GM21528 (cell line): Measurements from ENCODE around the gene NFIA.
"Not testable (repeated sequence)": the region's sequence is repeated elsewhere in the genome, so short reads cannot be mapped to it uniquely, and the experiment has no call there.

Source experiments
- ATAC-seq: cut with Tn5 transposase; IDR thresholded peaks from one replicate; pipeline ENCODE4 v1.9.1; 2021; ENCODE audit warnings: mild to moderate bottlenecking, moderate library complexity; ENCODE audit not compliant: unreplicated experiment, low FRiP score

Gene NFIA

DNA sequence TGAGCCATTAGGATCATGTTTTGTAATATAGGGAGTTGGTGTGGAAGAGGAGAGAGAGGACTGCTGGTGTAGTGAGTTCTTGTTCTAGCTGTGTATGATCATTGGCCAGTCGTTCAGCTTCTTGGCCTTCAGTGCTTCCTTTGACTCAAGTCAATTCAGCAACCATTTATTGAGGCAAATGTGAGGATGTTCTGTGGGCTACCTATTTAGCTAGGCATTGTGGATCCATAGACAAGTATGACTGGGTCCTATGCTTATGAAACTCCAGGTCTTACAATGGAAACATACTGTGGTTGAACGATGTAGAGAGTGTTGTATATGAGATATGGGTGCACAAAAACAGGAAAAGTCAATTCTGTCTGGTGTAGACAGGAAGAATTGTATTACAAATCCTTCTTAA lies 41.7 kb downstream of the NFIA start:
- ATAC-seq: no peak

DNA sequence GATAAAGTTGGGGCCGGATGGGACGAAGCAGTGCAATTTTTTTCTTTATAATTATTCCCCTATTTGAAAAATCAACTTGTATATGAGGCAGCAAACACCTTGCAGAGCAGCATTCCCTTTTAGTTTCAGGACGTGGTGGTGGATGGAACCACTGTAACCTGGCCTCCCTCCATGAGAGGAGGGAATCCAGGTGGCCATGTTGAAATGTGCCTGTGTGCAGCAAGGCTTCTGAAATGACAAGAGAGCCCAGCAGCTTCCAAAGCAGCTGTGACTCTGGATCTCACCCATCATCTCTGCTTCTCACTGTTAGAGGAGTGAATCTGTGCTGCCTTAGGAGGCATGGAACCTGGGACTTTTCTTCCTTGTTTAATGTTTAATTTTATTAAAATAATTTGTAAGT lies 42.3 kb downstream of the NFIA start:
- no peak for ATAC-seq

DNA sequence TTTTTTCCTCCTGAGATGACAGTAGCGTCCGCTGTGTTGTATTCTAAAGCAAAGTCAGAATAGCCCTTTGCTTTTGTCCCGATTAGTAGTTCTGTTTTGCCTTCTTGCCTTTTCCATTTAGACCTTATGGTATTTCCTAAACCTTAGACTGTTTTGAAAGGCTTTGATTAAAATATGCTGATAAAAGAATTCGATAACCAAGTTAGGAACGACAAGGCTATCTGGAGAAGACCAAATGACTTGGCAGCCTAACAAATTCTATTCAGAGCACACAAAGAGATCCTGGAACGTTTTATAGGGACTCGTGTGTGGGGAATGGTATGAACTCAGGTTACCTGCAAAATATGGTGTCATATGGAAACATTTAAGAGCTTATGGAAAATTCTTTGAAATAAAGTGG lies 42.9 kb downstream of the NFIA start:
- no peak for ATAC-seq

DNA sequence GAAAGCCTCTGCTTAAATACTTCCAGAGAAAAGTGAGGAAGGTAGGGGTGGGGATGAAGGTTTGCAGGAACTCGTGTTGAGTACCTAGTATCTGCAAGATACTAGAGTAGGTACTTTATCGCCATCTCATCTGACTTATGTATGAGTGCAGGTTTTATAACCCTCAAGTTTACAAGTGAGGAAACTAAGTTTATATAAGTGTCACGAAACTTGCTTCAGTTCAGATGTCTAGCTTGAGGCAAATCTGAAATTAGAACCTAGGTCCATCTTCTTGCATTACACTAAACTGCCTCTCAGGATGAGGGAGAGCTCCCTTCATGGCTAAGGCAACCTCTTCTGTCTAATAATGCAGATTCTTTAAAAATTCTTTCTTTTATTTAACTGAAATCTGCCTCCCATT lies 43.5 kb downstream of the NFIA start:
- ATAC-seq: no peak

DNA sequence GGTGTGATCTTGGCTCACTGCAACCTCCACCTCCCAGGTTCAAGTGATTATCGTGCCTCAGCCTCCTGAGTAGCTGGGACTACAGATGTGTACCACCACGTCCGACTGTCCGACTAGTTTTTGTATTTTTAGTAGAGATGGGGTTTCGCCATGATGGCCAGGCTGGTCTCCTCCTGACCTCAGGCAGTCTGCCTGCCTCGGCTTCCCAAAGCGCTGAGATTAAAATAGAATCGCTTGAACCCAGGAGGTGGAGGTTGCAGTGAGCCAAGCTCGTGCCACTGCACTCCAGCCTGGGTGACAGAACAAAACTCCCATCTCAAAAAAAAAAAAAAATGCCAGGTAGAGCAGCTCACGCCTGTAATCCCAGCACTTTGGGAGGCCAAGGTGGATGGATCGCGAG lies 44.5 kb downstream of the NFIA start:
- ATAC-seq: not testable (repeated sequence)

DNA sequence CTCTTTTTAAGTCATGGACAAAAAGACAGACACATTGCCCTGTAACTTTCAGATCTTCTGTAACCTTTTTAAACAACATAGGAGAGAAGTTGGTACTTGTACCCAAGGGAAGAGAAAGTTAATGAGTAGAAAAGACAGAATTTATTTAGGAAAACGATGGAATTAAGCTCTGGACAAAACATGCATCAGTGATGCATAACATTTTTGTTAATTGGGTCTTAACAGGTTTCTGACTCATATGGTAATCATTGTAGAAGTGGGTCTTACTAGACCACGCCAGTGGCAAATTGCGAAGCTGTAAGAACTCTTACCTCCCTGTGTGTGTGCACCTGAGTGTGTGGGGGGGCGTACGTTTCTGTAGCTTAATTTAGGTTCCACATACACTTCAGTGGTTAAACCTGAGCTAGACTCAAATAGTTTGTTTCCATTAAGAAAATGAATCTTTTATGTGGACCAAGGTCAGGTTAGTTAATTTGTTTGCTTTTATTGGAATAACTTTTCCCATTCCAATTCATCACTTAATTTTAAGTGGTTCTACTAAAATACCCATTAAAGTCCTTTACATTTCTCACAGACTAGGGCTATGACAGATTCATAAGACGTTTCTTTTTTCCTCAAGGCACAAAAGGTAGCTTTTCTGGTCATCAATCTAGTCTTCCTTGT lies 48.1 kb downstream of the NFIA start:
- ATAC-seq: no peak

DNA sequence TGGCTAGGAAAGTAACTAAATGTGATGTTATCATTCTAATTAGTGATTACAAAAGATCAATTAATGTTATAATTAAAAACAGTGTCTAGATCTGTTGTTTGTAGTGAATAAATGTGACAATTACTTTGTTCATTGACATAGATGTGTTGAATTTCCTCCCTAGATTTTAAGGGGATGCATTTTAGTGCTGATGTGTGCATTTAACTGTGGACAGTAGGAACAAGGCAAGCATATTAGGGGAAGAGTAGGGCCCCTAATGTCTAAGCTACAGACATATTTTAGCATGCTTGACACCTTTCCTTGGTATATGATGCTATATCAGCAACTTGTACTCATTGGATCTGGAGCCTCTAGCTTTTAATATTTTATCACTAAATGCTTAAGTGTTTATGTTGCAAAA lies 48.9 kb downstream of the NFIA start:
- no peak for ATAC-seq

DNA sequence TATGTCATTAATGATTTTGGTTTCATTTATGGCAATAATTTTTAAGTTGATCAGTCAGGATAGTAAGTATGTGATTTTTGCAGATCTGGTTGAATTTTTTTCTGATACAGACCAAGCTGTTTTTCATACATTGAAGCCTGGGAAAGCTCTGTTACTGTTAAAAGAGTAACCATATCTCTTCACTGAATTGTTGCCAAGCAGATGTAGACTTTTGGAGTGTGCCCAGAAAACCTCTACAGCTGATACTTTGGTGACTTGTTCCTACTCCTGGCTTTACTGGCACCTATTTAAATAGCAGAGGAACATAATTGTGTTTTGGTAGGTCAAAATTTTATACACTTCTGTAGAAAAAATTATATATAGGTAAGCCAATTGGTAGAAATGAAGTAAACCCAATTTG lies 49.4 kb downstream of the NFIA start:
- ATAC-seq: no peak

DNA sequence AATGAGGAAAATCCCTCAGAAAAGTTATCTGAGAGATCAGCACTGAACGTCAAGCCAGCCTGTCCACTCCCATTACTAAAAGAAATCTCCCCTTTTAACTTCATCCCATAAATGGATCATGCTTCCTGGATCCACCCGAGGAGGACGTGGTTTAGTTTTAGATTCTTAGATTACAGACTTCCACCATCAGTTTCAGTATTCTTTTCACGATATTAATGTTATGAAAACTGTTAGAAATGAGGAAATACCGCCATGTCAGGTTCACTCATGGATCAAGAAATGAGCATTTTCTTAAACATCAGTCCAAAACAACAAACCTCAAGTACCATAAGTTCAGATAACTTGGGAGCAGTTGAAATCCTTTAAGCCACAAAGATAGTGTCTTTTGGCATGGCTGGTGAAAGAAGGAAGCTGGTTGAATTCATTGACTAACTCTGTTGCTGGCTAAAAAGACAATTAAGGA lies 49.8 kb downstream of the NFIA start:
- no peak for ATAC-seq

DNA sequence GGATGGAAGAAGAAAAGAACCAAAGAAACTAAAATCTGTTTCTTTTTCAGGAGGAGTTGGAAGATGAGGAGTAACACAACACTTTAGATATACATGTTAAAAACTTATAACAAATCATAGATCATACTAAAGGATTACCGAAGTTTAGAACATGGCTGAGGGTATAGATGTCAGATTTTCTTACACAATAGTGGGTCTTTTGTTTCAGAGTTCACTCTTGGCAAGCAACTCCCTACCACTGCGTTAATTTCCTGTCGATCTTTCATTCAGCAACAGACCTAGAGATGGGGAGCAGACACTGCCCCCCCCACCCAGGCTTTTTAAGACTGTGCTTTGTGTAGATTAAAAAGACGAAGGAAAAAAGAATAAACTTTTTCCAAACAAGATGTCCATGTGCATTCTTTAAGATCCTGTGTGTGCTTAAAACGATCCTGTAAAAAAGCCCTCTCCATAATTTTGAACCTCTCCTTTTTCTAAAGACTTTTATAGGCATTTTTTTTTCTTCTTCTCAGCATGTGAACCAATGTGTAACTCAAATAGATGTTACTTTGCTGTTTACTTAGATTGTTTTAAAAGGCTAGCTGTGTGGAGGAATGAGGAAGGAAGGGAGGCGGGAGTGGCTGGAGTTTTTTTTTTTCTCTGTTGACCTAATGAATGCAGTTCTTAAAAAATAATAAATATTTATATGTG lies 50.4 kb downstream of the NFIA start:
- ATAC-seq: no peak

DNA sequence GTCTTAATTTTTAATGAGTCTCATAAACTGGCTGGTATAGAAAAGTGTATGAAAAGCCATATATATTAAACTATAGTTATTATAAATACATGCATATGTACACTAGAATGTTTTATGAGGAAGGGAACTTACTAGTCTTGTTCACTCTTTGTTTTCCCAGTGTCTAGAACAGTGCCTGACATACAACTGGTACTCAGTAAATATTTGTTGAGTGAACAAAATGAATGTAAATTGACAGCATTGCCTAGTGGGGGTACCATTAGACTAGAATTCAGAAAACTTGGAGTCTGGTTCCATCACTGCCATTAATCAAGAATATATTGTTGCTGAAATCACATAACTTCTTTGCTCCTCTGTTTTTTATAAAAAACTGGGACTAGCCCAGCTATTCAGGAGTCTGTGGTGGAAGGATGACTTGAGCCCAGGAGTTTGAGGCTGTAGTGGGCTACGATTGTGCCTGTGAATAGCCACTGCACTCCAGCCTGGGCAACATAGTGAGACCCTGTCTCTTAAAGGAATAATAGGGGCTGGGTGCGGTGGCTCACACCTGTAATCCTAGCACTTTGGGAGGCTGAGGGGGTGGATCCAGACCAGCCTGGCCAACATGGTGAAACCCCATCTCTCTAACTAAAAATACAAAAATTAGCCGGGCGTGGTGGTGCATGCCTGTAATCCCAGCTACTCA lies 51.1 kb downstream of the NFIA start:
- ATAC-seq: no peak

DNA sequence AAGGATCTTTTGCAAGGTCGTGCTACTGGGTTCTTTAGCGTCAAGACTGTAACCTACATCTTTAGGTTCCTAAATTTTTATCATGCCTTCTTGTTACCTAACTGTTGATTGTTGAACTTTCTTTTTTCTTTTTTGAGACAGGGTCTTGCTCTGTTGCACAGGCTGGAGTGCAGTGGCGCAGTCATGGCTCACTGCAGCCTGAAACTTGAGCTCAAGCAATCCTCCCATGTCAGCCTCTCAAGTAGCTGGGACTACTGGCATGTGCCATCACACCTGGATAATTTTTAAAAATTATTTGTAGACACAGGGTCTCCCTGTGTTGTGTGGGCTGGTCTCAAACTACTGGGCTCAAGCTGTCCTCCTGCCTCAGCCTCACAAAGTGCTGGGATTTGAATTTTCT lies 52.9 kb downstream of the NFIA start:
- ATAC-seq: no peak

DNA sequence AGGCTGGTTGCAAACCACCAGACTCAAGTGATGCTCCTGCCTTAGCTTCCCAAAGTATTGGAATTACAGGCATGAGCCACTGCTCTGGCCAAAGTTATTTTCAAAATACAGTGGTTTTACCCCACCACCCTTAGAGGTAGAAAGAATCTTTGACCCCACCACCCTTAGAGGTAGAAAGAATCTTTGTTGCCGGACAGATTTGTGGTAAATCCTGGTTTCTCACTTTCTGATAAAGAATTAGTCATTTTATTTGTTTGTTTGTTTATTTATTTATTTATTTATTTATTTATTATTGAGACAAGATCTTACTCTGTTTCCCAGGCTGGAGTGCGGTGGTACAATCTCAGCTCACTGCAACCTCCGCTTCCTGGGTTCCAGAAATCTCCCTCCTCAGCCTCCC lies 55.9 kb downstream of the NFIA start:
- ATAC-seq: no peak

DNA sequence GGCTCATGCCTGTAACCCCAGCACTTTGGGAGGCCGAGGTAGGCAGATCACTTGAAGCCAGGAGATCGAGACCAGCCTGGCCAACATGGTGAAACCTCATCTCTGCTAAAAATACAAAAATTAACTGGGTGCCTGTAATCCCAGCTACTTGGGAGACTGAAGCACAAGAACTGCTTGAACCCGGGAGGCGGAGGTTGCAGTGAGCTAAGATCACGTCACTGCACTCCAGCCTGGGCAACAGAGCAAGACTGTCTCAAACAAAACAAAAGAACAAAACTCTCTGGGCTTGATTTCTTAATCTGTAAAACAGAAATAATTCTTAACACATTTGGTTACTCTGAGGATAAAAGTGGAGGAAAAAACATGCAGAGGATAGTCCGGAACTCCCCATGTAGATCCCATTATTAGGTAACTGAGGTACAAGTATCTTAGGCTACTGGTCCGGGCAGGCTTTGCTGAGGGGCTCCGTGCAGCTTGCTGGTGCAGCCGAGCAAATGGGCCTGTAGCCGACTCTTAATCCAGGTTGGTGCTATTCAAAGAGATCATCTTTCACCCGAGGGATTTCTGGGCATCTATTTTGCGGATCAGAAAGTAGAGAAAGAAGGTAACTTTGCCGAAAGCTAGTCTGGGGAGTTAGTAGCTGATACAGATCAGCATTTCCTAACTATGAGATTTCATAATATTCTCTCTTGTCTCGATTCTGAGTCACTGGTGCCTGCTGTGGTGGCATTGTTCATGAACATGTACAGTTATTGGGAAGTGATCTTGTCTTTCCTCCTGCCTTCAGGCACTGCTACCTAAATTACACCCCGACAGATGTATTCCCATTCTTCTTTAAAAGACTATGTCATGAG lies 56.8 kb downstream of the NFIA start:
- ATAC-seq: no peak

DNA sequence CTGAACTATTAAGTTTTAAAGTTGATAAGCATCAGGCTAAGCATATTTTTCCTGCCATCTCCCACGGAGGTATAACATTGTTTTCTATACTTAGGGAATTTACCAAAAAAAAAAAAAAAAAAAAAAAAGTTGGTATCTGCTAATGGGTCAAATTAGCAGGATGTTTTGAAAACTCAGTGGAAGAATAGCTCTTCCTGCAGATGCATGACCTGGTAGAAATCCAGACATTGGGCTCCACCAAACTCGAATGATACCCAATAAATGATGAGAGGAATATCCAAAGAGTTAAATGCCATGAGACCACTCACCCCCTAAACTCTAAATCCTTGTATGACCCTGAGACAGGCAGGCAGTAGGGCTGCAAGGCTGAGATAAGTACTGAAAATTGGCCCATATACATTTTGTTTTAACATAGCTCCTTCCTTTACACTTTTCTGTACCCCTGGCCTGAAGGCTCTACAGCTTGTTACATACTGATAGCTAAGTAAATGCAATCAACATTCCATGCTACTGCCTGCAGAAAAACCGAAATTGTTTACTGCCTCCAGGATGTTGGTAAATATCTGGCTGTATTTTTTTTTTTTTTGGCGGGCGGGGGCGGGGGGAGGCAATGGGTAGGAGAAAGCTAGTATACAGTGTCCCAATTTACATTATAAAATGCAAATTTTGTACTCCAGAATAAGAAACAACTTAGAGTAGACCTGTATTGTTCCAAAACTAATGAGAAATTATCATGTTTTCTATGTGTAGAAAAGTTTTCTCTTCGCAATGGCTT lies 57.6 kb downstream of the NFIA start:
- no peak for ATAC-seq

DNA sequence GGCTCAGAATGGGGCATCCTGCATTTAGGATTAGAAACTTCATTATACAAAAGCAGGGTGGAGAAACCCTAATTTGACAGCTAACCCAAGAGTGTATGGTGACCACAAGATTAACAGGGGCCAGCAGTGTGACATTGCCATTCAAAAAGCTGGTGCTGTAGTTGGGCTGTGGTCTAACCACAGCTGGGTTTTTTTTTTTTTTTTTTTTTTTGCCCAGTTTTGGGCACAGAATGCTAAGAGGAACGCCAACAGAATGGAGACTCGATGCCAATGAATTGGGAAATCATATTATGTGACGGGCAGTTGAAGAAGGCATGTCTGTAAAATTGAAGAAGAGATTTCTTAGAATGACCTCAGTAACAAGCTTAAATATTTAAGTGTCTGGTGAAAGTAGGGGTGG lies 58.4 kb downstream of the NFIA start:
- ATAC-seq: no peak

DNA sequence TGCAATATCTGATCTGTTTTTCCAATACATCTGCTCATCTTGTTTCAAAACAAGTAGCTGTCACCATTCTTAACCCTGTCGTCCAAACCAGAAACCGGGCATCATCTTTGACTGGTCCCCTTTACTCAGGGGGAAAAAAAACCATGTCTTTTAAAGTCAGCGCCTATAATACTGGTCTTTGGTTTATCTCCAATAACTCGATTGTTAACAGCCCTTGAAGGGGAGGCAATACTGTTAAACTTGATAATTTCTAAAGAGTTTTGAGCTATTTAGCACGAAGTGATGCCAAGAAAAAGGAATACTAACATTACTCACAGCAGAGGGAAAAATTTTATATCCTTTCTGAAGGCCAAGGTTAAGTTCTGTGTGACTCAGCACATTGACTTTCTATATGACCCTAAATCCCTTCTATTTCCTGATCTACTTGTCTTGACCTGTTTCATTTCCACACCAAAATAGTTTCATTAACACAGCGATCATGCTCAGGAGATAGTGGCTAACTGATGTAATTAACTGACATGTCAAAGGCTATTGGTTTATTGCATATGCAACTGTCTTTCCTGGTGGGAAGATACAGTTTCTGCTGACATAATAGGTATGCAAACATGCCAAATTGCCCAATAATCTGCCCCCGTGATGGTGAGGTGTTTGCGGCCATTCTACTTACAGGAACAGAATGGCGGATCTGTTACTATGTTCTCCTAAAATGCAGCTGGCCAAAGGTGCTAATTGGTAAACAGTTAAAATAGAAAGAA lies 59.1 kb downstream of the NFIA start:
- ATAC-seq: no peak

DNA sequence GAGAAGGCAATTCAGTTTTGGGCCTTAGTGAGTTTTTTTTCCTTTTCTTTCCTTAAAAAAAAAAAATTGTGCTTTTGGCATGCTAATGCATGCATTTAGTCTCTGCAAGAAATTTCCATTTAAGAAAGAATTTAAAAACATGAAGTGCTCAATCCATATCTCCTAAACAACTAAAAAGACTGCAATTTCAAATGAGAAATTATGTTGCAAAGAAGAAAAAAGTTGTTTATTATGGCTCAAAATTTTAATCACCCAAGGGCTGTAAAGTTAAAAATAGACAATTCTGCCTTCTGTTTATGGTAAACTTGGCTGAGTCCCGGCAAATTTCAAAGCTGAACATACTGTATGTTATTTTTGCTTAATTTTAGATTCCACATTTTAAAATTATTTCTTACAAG lies 59.7 kb downstream of the NFIA start:
- no peak for ATAC-seq

DNA sequence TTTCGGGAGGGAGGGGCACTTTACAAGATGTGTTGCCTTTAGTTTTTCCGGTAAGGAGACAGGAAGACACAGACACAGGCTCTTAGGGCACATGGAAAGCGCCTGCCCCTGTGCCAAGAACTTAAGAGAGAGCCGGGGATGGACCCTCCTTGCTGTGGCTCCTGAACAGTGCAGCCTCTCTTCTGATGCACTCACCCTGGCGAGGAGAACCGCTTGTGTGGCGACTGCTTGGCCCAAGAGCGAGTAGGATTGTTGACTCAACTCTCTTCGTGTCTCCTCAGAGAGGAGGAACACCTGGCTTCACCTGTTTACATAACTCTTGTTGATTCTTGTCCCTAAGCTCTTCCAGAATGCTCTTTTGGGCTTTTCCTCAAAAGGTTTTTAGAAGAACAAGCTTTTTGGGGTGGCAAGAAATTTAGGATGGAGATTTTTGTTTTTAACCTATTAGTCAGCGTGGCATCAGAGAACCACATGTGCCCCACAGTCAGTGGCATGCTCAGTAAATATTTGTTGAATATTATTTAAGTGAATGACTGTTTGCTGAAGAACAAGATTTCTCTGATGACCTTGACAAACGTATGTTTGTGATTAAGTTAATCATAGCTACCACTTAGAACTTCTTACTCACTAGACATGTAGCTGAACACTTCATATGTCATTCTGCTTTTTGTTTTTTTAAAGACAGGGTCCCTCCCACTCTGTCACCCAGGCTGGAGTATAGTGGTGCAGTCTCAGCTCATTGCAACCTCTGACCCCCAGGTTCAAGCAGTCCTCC lies 60.6 kb downstream of the NFIA start:
- ATAC-seq: no peak
